GM18526 (cell line): ENCODE measurements around the gene IL1RN.

ENCODE experiments used
- POLR2A ChIP-seq: IDR thresholded peaks from 3 replicates; pipeline ENCODE4 v1.6.1; 2011; ENCODE audit not compliant: insufficient read length; ENCODE audit errors: extremely low read depth

The IL1RN gene

DNA sequence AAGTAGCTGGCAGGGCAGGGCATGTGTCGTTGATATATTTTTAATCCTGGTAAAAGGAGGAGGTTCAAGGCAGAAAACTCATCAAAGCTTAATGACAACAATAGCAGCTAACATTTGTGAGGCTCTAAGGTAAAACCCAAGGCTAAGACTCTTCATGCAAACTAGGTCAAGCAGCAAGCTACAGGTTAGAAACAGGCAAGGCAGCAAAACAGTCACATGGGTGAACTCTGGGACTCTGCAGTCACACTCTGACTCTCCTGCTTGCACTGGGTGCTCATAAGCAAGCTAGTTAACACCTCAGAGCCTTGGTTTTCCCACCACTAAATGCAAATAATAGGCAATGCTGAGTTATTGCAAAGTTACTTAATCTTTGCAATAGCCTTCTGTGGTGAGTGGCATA, 7.9 kb downstream of the IL1RN start:
- no peak for TF ChIP-seq POLR2A

DNA sequence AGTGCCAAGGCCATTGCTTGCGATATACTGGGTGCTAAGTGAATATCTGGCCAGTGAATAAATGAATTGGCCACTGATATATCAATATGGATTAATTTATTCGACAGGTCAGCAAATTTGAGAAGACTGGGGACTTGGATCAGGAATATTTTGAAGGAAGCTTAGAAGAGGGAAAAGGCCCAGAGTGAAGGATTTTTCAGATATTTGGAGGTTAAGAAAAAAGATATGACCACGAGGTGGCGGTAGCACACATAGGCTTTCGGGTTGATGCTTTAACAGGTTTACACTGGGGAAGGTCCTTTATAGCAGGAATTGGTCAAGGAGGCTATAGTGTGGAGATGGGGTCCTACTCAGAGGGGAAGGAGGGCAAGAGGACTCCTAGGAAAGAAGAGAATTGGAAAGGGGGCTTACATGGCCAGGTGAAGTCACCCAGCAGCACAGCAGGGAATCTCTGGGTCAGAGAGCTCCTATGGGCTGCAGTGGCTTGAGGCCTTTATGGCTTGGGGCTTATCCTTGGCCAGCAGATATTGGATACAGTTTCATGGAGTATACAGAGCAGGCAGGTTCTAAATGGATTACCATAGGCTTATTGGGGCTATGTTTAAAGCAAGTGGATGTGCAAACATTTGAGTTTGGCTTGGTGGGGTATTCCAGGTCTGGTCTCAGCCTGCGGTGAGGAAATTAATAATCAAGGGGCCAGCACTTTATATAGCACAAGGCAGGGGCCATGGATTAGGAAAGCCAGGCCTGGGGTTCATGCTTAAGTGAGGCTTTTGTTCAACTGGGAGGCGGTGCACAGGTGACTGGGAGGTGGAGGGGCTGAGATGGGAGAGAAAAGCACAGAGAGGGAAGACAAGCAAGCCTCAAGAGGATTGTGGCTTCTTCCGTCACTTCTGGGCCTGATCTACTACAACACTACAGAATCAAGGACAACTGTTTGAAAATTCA, 9.7 kb downstream of the IL1RN start:
- TF ChIP-seq POLR2A, result no peak

DNA sequence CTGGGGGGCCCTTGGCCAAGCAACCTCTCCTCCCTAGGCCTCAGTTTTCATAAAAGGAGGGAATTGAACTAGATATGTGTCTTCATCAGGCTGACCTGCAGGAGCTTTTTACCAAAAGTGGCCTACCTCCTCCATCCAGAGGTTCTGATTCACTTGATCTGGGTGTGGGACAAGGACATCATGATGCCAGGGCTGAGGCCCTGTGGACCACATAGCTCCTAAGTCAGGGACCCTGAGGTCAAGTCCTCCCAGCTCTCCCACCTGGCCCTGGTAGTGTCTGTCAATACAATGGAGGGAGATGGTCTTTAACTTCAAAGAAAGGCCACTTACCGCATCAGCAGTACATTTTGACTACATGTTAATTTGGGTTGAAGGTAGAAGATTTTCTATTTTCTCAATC, 10.4 kb downstream of the IL1RN start:
- no peak for TF ChIP-seq POLR2A

DNA sequence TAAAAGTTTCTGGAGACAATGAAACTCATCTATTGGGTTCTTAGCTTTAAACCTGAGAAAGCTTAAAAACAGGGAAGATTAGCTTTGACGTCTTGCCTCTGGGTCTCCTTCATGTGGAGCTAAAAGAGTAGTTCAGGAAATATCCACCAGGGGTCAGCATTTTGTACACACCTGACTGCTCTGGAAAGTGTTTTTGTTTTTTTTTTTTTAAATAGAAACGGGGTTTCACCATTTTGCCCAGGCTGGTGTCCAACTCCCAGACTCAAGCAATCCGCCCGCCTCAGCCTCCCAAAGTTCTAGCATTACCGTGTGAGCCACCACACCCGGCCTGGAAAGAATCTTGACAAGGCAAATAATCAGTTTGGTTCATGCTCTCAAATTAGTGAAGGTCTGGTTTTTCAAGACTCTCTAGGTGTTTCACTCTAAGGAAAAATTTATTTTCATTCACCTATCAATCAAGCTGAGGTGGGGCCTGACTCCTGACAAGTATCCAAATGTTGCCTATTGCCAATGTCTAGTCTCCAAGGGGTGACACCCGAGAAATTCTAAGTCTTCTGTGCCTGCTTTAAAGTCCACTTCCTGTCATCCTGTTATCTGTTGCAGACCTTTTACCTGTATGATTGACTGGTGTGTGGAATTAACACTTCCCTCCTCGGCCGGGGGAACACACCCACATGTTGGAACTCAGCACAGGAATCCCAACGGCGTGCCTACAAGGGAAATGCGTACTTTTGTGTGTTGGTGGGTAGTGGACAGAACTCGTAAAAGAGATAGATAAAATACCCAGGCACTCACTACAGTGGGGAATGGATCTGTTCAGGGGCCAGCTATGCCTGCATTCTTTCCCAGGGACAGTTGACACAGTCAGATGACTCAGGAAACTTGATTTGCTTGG, 11.3 kb downstream of the IL1RN start:
- TF ChIP-seq POLR2A, result no peak

DNA sequence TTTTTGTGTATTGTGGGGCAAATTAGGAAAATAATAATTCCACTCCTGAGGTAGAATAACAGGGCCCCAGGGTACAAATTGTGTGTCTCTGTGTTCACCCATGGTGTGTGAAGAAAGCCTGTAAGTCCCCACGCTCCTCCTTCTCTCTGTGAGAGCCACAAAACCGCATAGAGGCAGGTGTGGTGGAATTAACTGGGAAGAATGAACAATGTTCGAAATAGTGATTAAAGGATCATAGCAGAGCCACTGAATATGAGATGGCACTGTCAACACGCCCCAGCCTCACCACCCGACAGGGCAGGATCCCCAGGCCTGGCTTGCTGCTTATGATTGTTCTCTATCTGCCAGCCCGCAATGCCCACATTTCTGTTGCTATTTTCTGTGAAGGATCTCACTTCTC, 14.1 kb downstream of the IL1RN start:
- no peak for TF ChIP-seq POLR2A

DNA sequence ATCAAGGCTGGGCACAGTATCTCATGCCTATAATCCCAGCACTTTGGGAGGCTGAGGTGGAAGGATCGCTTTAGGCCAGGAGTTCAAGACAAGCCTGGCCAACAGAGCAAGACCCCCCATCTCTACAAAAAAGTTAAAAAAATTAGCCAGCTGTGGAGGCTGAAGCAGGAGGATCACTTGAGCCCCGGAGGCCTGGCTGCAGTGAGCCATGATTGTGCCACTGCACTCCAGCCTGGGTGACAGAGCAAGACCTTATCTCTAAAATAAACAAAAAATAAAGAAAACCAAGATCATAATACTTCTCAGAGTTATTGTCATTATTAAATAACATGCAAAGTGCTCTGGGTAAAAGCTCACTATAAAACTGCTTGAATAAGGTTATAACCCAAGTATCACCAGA, 14.9 kb downstream of the IL1RN start:
- TF ChIP-seq POLR2A, result no peak

DNA sequence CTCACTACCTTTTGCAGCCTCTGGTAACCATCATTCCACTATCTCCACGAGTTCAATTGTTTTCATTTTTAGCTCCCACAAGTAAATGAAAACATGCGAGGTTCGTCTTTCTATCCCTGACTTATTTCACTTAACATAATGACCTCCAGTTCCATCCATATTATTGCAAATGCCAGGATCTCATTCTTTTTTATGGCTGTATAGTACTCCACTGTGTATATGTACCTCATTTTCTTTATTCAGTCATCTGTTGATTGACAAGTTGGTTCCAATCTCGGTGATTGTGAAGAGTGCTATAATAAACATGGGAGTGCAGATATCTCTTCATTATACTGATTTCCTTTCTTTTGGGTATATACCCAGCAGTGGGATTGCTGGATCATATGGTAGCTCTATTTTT, 16.9 kb downstream of the IL1RN start:
- TF ChIP-seq POLR2A, result no peak

DNA sequence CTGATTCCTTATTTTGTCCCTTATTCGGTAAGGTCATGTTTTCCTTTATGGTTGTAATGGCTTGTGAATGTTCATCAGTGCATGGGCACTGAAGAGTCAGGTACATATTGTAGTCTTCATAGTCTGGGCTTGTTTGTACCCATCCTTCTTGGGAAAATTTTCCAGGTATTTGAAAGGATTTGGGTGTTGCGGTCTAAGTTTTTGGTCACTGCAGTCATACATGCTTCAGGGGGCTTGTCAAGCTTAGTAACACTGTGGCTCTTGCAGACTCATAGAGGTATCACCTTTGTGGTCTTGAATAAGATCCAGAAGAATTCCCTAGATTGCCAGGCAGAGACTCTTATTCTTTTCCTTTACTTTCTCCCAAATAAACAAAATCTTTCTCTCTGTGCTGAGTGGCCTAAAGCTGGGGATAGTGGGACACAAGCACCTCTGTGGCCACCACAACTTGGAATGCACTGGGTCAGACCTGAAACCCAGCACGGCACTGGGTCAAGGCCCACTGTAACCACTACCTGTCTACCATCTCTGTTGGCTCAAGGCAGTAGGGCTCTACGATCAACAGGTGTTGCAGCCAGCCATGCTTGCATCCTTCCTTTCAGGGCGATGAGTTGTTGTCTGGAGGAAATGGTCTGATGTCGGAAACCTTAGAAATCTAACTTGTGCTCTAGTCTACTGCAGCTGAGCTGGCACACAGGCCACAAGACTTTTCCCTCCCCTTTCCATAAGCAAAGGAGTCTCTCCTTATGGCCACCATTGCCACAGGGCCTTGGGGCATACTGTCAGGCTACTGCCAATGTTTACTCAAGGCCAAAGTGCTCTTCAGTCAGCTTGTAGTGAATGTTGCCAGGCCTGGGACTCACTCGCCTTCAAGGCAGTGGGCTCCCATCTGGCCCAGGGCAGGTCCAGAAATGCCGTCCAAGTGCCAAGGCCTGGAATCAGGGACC, 21.5 kb downstream of the IL1RN start:
- no peak for TF ChIP-seq POLR2A

DNA sequence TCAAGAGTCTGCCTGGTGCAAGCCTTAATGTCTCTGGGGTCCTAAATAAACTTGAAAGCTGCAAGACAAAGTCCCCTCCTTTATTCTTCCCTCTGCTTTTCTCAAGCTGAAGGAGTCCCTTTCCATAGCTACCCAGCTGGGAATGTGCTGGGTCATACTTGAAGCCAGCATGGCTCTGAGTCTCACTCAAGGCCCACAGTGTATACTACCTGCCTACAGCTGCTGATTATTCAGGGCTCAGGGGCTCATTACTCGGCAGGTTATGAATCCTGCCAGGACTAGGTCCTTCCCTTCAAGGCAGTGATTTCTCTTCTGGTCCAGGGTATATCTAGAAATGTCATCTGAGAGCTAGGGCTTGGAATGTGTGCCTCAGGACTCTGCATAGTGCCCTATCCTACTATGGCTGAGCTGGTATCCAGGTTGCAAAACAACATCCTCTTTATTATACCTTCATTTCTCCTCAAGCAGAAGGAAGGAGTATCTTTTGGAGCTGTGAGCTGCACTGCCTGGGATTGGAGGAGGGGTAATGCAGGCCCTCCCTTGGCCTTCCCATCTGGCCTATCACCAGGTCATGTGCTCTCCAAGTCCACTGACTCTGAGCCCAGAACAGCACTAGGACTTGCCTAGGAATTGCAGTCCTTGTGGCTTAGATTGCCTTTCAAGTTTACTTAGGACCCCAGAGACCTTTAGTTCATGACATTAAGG, 22.3 kb downstream of the IL1RN start:
- TF ChIP-seq POLR2A, result no peak

DNA sequence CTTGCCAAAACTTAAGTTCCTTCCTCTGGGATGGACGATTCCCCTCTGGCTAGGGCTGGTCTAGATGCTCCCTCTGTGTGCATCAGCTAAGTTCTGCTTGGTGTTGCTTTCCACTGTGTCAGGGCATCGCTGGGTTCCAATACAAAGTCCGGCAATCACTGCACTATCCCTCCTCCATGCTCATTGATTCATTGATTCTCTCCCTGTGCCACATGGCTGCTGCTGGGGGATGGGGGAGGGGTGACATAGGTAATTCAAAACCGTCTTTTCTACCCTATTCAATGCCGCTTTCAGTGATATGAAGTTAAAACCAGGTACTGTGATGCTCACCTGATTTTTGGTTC, 22.8 kb downstream of the IL1RN start:
- no peak for TF ChIP-seq POLR2A

DNA sequence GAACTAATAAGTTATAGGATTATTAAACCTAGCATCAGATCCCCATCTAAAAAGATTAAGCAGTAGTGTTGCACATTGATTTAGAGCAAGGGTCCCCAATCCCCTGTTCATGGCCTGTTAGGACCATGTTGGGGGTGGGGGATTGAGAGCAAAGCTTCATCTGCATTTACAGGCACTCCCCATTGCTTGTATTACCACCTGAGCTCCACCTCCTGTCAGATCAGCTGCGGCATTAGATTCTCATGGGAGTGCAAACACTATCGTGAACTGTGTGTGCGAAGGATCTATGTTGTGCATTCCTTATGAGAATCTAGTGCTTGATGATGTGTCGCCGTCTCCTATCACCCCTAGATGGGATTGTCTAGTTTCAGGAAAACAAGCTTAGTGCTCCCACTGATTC, 27.9 kb downstream of the IL1RN start:
- no peak for TF ChIP-seq POLR2A

DNA sequence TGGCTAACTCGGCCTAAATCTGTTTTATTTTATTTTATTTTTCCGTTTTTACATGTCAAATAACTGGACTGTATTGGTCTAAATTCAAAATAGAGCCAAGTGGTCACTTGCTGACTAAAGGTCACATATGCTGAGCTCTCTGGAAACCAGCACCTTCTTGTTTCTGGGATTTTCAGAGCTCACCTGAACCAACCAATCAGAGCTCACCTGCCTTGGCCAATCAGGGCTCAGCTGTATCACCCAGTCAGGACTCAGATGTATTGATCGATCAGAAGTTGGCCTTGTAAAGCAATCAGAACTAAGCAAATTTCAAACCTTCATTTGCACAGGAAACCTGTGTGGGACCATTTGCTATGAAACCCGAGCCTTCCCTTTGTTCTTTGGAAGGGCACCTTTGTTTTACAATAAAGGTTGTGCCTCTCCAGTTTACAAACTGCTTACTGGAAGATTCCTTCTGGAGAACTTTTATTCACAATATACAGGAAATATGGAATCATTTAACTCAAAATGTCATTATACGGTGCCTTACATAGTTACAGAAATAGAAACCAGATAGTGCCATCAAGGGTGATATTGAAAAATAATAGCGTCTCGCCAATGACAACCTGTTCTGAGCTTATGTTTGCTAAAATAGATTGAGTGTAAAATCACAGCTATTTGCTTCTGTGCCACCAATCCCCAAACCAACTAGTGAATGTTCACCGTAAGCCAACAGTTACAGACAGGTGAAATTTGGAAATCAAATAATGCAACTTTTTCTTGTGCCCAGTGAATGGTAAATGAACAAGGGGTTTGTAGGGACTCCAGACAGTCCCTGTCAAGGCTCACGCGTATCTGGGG, 29.1 kb downstream of the IL1RN start:
- TF ChIP-seq POLR2A, result no peak

DNA sequence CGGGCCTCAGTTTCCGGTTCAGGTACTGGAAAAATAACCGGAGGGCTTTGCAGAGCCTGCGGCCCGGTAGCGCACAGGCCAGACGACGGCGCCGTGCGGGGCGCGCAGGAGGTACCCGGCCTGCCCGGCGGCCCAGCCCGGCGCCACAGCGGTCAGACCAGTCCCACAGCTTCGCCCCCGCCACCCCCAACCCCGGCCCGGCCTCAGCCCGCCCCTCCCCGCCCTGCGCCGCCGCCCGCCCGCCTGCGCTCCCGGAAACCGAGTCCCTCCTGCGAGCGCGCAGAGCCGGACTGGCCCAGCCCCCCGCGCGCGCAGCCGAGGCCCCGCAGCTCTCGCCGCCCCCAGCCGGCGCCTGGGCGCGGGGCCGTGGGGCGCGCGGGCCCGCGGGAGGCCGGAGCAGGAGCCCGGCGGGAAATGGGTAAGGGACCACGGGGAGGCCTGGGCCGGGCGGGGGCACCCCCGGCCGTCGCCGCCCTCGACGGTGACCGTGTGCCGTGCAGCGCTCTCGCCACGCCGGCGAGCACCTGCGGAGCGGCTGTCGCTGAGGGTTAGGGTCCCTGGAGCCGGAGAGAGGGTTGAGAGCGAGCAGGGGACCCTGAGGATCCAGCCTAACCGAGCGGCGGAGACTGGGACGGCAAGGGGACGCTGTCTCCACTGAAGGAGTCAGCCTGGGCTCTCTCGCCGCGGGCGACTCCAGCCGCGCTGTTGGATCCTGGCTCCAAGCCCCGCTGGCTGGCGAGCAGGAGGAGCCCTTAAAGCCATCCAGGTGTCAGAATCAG, 29.9 kb downstream of the IL1RN start:
- no peak for TF ChIP-seq POLR2A
